Measurements from ENCODE around the gene KRTAP20-1.

KRTAP20-1 gene

DNA sequence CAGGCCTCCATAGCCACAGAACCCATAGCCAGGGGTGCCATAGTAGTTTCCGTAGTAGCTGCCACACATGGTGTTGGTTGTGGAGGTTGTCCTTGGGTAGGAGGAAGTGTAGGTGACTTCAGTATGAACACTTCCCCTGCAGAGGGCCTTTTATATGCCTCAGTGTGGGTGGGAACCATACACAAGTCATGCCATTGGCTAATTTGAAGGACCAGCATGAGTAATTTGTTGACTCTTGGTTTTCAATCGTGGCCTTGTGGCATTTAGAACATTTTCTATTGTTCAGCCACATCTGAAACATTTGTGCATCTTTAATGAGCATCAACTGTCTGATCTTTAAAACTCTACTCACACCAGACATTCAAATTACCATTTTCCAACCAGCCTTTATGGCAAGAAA lies 2.4 kb upstream of the KRTAP20-1 start, which contains the start of gene KRTAP6-1:
Gene KRTAP6-1, minus strand, starts transcription at position 95 of the 400 bp plus-strand sequence. Its CDS starts 26 bp downstream, at position 69.
- H3K4me3 ChIP-seq (ENCODE audit: low read depth, low read length), result no peak within 1 kb of the TSS
- TF ChIP-seq CTCF (IDR thresholded peaks at IDR 0.05; ENCODE audit: insufficient read depth, low read length, missing control alignments), result no peak
- no peak for DNase-seq (ENCODE audit: low read depth, low spot score)
- POLR2A ChIA-PET, result no interaction called here
- CTCF ChIA-PET, result no interaction called here

GRCh38 chr21:30615199-30615598 lies 1.0 kb upstream of the KRTAP20-1 start:
- CTCF ChIA-PET, result no interaction called here
- no peak for TF ChIP-seq CTCF (IDR thresholded peaks at IDR 0.05; ENCODE audit: insufficient read depth, low read length, missing control alignments)
- H3K4me3 ChIP-seq (ENCODE audit: low read depth, low read length), result no peak overlapping the region
- POLR2A ChIA-PET, result no interaction called here
- no peak for DNase-seq (ENCODE audit: low read depth, low spot score)

DNA sequence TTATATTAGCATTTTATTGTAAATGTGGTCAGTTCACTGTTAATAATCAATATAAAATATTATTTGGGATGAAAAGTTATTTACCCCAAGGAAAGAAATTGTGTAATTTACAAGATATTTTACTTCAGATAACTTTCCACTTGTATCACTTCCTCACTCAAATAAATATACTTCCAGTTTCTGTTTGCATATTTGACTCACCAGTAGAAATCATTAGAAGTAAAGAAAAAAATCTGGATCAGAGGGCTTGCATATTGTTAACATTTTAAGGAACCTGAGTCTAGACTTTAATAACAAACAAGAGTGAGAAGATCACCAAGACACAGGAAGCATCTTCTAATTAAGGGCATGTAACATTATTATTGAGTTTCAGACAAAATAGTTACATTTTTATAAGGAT lies 3.9 kb downstream of the KRTAP20-1 start:
- no peak for TF ChIP-seq CTCF (IDR thresholded peaks at IDR 0.05; ENCODE audit: insufficient read depth, low read length, missing control alignments)
- no peak overlapping the region for H3K4me3 ChIP-seq (ENCODE audit: low read depth, low read length)
- CTCF ChIA-PET, result no interaction called here
- POLR2A ChIA-PET, result no interaction called here
- DNase-seq (ENCODE audit: low read depth, low spot score), result no peak

DNA sequence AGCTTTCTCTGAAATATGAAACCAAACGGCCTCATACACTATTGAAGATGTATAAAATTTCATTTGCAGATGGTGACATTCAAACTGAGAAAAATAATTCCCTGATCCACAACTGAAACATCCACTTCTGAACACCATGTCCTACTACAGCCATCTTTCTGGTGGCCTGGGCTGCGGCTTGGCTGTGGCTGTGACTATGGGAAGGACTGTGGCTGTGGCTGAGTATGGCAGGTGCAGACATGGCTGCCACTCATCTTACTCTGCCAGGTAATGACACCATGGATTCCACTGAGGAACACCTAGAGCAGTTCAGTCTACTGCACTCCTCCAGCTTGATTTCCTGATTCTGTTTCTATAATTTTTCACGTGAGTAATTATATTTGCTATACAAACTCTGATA lies 4.3 kb downstream of the KRTAP20-1 start, which contains the start of gene KRTAP20-4:
Gene KRTAP20-4, plus strand, starts transcription at position 106 of the 400 bp plus-strand sequence.
- ChIA-PET CTCF (no interaction called here), POLR2A (no interaction called here)
- TF ChIP-seq CTCF (IDR thresholded peaks at IDR 0.05; ENCODE audit: insufficient read depth, low read length, missing control alignments), result no peak
- no peak for DNase-seq (ENCODE audit: low read depth, low spot score)
- no peak within 1 kb of the TSS for H3K4me3 ChIP-seq (ENCODE audit: low read depth, low read length)

GRCh38 chr21:30623362-30623761 lies 7.1 kb downstream of the KRTAP20-1 start:
- ChIA-PET POLR2A (no interaction called here), CTCF (interaction anchor here (0.6 kb wide), 1 partner anchor 197 kb away, joined by 3 read pairs; no protein-coding TSS in a partner anchor)
- TF ChIP-seq CTCF (IDR thresholded peaks at IDR 0.05; ENCODE audit: insufficient read depth, low read length, missing control alignments), result no peak
- DNase-seq (ENCODE audit: low read depth, low spot score), result no peak
- no peak overlapping the region for H3K4me3 ChIP-seq (ENCODE audit: low read depth, low read length)

DNA sequence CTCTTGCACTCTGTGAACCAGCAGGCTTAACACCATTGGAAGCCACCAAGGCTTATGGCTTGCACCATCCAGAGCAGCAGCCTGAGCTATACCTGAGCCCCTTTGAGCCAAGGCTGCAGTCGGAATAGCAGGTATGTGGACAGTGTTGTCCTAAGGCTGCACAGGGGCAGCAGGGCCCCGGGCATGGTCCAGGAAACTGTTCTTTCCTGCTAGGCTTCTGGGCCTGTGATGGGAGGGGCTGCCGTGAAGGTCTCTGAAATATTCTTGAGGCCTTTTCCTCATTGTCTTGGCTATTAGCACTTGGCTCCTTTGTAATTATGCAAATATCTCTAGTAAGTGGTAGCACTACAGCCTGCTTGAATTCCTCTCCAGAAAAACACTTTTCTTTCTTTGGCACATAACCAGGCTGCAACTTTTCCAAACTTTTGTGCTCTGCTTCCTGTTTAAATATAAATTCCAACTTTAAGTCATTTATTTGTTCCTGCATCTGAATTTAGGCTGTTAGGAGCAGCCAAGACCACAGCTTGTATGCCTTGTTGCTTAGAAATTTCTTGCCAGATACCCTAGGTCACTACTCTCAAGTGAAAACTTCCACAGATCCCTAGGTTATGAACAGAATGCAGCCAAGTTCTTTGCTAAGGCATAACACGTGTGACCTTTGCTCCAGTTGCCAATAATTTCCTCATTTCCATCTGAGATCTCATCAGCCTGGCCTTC lies 9.4 kb downstream of the KRTAP20-1 start:
- no peak for TF ChIP-seq CTCF (IDR thresholded peaks at IDR 0.05; ENCODE audit: insufficient read depth, low read length, missing control alignments)
- CTCF ChIA-PET, result no interaction called here
- DNase-seq (ENCODE audit: low read depth, low spot score), result no peak
- H3K4me3 ChIP-seq (ENCODE audit: low read depth, low read length), result no peak overlapping the region
- POLR2A ChIA-PET, result no interaction called here
